Measurements from ENCODE around the gene C10orf53. TPM values are rescaled to one million over a fixed set of nuclear protein-coding genes. Genes with fewer than 3 reads are reported as not detected.

The C10orf53 gene
- total RNA-seq, 1 experiment from 2014 or later, result not detected

GRCh38 chr10:49741108-49741995 lies 61.9 kb downstream of the C10orf53 start:
- Mint-ChIP-seq H3K27ac (peak overlapping the region; percentile 1), H3K9me3 (peaks cover 7% of the 10 kb centered on the region; the same call in 1 of the 2 replicates), H3K27me3 (ENCODE audit: low read depth) (no peaks in the 10 kb centered on the region), H3K36me3 (peaks cover 45% of the 10 kb centered on the region), H3K4me1 (no peaks in the 10 kb centered on the region), H3K4me3 (no peak overlapping the region)
- DNase-seq (ENCODE audit: low spot score) (no peak), ATAC-seq (no peak)
- ChIA-PET CTCF (interaction anchor here (0.9 to 1.1 kb wide), 3 partner anchors 20 to 148 kb away, joined by 3 to 4 read pairs (median 3); no protein-coding TSS in a partner anchor), POLR2A (no interaction called here)
- TF ChIP-seq CREM (CRISPR knock-in tag; IDR thresholded peaks at IDR 0.05) (no peak), GTF2I (CRISPR knock-in tag; conservative IDR thresholded peaks at IDR 0.05) (no peak), ATF1 (CRISPR knock-in tag; IDR thresholded peaks at IDR 0.05) (no peak), ARID4B (CRISPR knock-in tag; IDR thresholded peaks at IDR 0.05; ENCODE audit: borderline replicate concordance) (no peak), ZNF317 (CRISPR knock-in tag; IDR thresholded peaks at IDR 0.05; ENCODE audit: borderline replicate concordance, low read depth) (no peak), FOXJ3 (CRISPR knock-in tag; IDR thresholded peaks at IDR 0.05; ENCODE audit: borderline replicate concordance) (no peak), ZNF263 (CRISPR knock-in tag; IDR thresholded peaks at IDR 0.05; ENCODE audit: low read depth) (no peak), MYBL2 (CRISPR knock-in tag; IDR thresholded peaks at IDR 0.05) (no peak), SMAD3 (CRISPR knock-in tag; IDR thresholded peaks at IDR 0.05; ENCODE audit: borderline replicate concordance) (no peak), HMGXB4 (CRISPR knock-in tag; IDR thresholded peaks at IDR 0.05) (no peak), ESRRA (CRISPR knock-in tag; IDR thresholded peaks at IDR 0.05; ENCODE audit: borderline replicate concordance) (no peak), ZBTB43 (CRISPR knock-in tag; IDR thresholded peaks at IDR 0.05) (no peak), ATF3 (CRISPR knock-in tag; conservative IDR thresholded peaks at IDR 0.05) (no peak), TCF7 (CRISPR knock-in tag; IDR thresholded peaks at IDR 0.05; ENCODE audit: low read depth) (no peak), EMX1 (CRISPR knock-in tag; IDR thresholded peaks at IDR 0.05) (no peak), IRF2 (CRISPR knock-in tag; IDR thresholded peaks at IDR 0.05; ENCODE audit: borderline replicate concordance, low read depth) (no peak), ZNF532 (CRISPR knock-in tag; IDR thresholded peaks at IDR 0.05; ENCODE audit: borderline replicate concordance) (no peak), OVOL2 (CRISPR knock-in tag; IDR thresholded peaks at IDR 0.05; ENCODE audit: borderline replicate concordance) (no peak)

All from WTC11 (cell line).